SK-N-SH (cell line): ENCODE results near the gene BMPR1A. TPM values are rescaled to one million over a fixed set of nuclear protein-coding genes. Genes with fewer than 3 reads are reported as not detected.

Source experiments
- CTCF ChIA-PET: fragments of 300-600, 350-600 bp; formaldehyde crosslinking; extraction: SDS; loops from one replicate; lab custom pipeline; 2021; lab: Yijun Ruan, JAX
- POLR2A ChIA-PET: fragments of 350-600 bp; sonication (Branson Sonifier 250); formaldehyde crosslinking; extraction: SDS; loops from one replicate; lab custom pipeline; 2020; ENCODE audit warnings: antibody characterized with exemption, inconsistent platforms; lab: Yijun Ruan, JAX
- DNase-seq: peaks from one replicate; pipeline ENCODE4 v3.0.0; 2012
- H2AFZ ChIP-seq: fragments of 200-600 bp; sonication (generic); 2 replicates; pipeline ENCODE4 v1.8.1; 2016; ENCODE audit warnings: antibody characterized with exemption, mild to moderate bottlenecking, low read depth
- H3F3A ChIP-seq: fragments of 200-600 bp; sonication (generic); replicated peaks from 2 replicates; pipeline ENCODE3; 2016; ENCODE audit warnings: antibody characterized with exemption, mild to moderate bottlenecking; ENCODE audit not compliant: insufficient read depth
- H3K27ac ChIP-seq, 2 experiments: fragments of 200-500 bp in 1 of 2; fragments of 200-600 bp in 1 of 2; sonication (Bioruptor generic) in 1 of 2; sonication (generic), shearing (Covaris generic) in 1 of 2; 2 replicates each; pipeline versions ENCODE4 v1.5.1 to v1.6.1; 2014 to 2016; ENCODE audit warnings: low read depth in 2 of 2, inconsistent platforms in 1 of 2, low read length in 1 of 2, mild to moderate bottlenecking in 1 of 2, mixed read lengths in 1 of 2
- H3K27me3 ChIP-seq: fragments of 200-600 bp; sonication (generic), shearing (Covaris generic); 2 replicates; pipeline ENCODE4 v1.6.1; 2016; ENCODE audit warnings: mixed run types; ENCODE audit not compliant: insufficient read depth
- H3K36me3 ChIP-seq, 2 experiments: fragments of 200-500 bp in 1 of 2; fragments of 200-600 bp in 1 of 2; sonication (Bioruptor generic) in 1 of 2; sonication (generic) in 1 of 2; replicated peaks in 1 of 2; 2 replicates each; pipeline versions ENCODE3 to v1.5.1; 2014 to 2016; ENCODE audit warnings: low read length in 1 of 2, mild to moderate bottlenecking in 1 of 2; ENCODE audit not compliant: insufficient read depth in 2 of 2, control insufficient read depth in 1 of 2
- H3K4me1 ChIP-seq, 2 experiments: fragments of 200-500 bp in 1 of 2; fragments of 200-600 bp in 1 of 2; sonication (Bioruptor generic) in 1 of 2; sonication (generic), shearing (Covaris generic) in 1 of 2; 2 replicates each; pipeline versions ENCODE4 v1.5.1 to v1.6.1; 2014 to 2016; ENCODE audit warnings: low read depth in 1 of 2, low read length in 1 of 2, mixed run types in 1 of 2; ENCODE audit not compliant: insufficient read depth in 2 of 2, control insufficient read depth in 1 of 2
- H3K4me2 ChIP-seq: fragments of 200-600 bp; sonication (generic), shearing (Covaris generic); 2 replicates; pipeline ENCODE4 v1.6.1; 2017; ENCODE audit warnings: mixed run types
- H3K4me3 ChIP-seq, 2 experiments: fragments of 200-500 bp in 1 of 2; fragments of 200-600 bp in 1 of 2; sonication (Bioruptor generic) in 1 of 2; sonication (generic), shearing (Covaris generic) in 1 of 2; 2 replicates each; pipeline versions ENCODE4 v1.5.1 to v1.8.1; 2014 to 2016; ENCODE audit warnings: low read depth in 2 of 2, inconsistent platforms in 1 of 2, low read length in 1 of 2, mild to moderate bottlenecking in 1 of 2, mixed read lengths in 1 of 2, moderate library complexity in 1 of 2
- H3K79me2 ChIP-seq: fragments of 200-600 bp; sonication (generic); 2 replicates; pipeline ENCODE4 v1.8.1; 2017; ENCODE audit warnings: mild to moderate bottlenecking; ENCODE audit not compliant: insufficient read depth
- H3K9ac ChIP-seq: fragments of 200-600 bp; sonication (generic); 2 replicates; pipeline ENCODE4 v1.6.1; 2017; ENCODE audit warnings: mixed run types
- H3K9me2 ChIP-seq: fragments of 200-600 bp; sonication (generic); 2 replicates; pipeline ENCODE4 v1.6.1; 2017; ENCODE audit warnings: mixed run types
- H3K9me3 ChIP-seq: fragments of 200-600 bp; sonication (generic); 2 replicates; pipeline ENCODE4 v1.6.1; 2017; ENCODE audit warnings: mixed run types, mild to moderate bottlenecking, moderate library complexity
- H4K20me1 ChIP-seq: fragments of 200-600 bp; sonication (generic); 2 replicates; pipeline ENCODE4 v1.6.1; 2017; ENCODE audit warnings: mild to moderate bottlenecking, mixed run types; ENCODE audit not compliant: insufficient read depth
- ELF1 ChIP-seq: IDR thresholded peaks from 2 replicates; pipeline ENCODE4 v1.4.0; 2012
- EP300 ChIP-seq, 2 experiments: IDR thresholded peaks; 2 replicates each; pipeline versions ENCODE4 v1.4.0 to v1.6.1; 2012; ENCODE audit warnings: borderline replicate concordance in 1 of 2, low read depth in 1 of 2, low read length in 1 of 2
- EZH2phosphoT487 ChIP-seq: fragments of 200-600 bp; sonication (generic); IDR thresholded peaks from 2 replicates; pipeline ENCODE4 v1.6.1; 2017; ENCODE audit warnings: low read depth, mixed run types, mild to moderate bottlenecking, antibody characterized with exemption, moderate library complexity, borderline replicate concordance
- FOSL2 ChIP-seq: IDR thresholded peaks from 2 replicates; pipeline ENCODE4 v1.4.0; 2012; ENCODE audit warnings: low read depth, mild to moderate bottlenecking, moderate library complexity, borderline replicate concordance
- FOXM1 ChIP-seq: IDR thresholded peaks from 2 replicates; pipeline ENCODE4 v1.4.0; 2012; ENCODE audit warnings: low read depth, mild to moderate bottlenecking
- JUND ChIP-seq: IDR thresholded peaks from 2 replicates; pipeline ENCODE4 v1.4.0; 2012
- MAX ChIP-seq: IDR thresholded peaks from 2 replicates; pipeline ENCODE4 v1.4.0; 2012; ENCODE audit warnings: low read depth
- RAD21 ChIP-seq: IDR thresholded peaks from 2 replicates; pipeline ENCODE4 v1.6.1; 2012; ENCODE audit warnings: mild to moderate bottlenecking, low read length
- RCOR1 ChIP-seq: fragments of 150-350 bp; IDR thresholded peaks from 2 replicates; pipeline ENCODE4 v1.6.1; 2017; ENCODE audit warnings: antibody characterized with exemption, low read length
- RFX5 ChIP-seq: IDR thresholded peaks from 2 replicates; pipeline ENCODE4 v1.6.1; 2012; ENCODE audit warnings: mild to moderate bottlenecking, improper control_type of control experiment, low read length
- SIN3A ChIP-seq: IDR thresholded peaks from 2 replicates; pipeline ENCODE4 v1.6.1; 2012; ENCODE audit warnings: low read depth, mild to moderate bottlenecking, low read length, moderate library complexity, borderline replicate concordance
- SMC3 ChIP-seq: IDR thresholded peaks from 2 replicates; pipeline ENCODE4 v1.6.1; 2012; ENCODE audit warnings: low read depth, low read length, improper control_type of control experiment
- TAF1 ChIP-seq: IDR thresholded peaks from 2 replicates; pipeline ENCODE4 v1.6.1; 2012; ENCODE audit warnings: low read depth, mild to moderate bottlenecking, low read length, moderate library complexity, borderline replicate concordance
- YY1 ChIP-seq: IDR thresholded peaks from 2 replicates; pipeline ENCODE4 v1.4.0; 2012; ENCODE audit warnings: low read depth, mild to moderate bottlenecking
- WGBS: methylation state at CpG from one replicate; pipeline ENCODE4 v1.1.6; 2017; ENCODE audit warnings: low lambda C conversion rate; 5-methylcytosine and 5-hydroxymethylcytosine counted together
- polyA plus RNA-seq, 3 experiments: library from polyadenylated mRNA; depleted of rRNA; stranded (reverse); fragments of >200 nt; gene quantifications; 2 replicates each; pipeline ENCODE4 v1.2.3, GENCODE V29; 2012

BMPR1A gene
- polyA plus RNA-seq, 1 of the 3 experiments (the other 2 are of a cell fraction): 12.7 TPM

GRCh38 chr10:86855513-86855912 lies 99.1 kb downstream of the BMPR1A start:
- peaks cover 27% of the 10 kb centered on the region for H3F3A ChIP-seq
- H3K9me3 ChIP-seq: no peaks in the 10 kb centered on the region
- peaks cover 10% of the 10 kb centered on the region; the same call in 1 of the 2 replicates for H3K79me2 ChIP-seq
- H3K27ac ChIP-seq: no peak overlapping the region
- DNase-seq: no peak
- TF ChIP-seq YY1: no peak
- H4K20me1 ChIP-seq: no peaks in the 10 kb centered on the region
- H3K4me1 ChIP-seq: peaks cover 0 to 14% of the 10 kb centered on the region in 2 experiments; a peak in 1 of 4 replicates
- no peak overlapping the region for H3K9ac ChIP-seq
- H3K36me3 ChIP-seq: peaks cover 6 to 28% of the 10 kb centered on the region in 2 experiments
- CTCF ChIA-PET: interaction anchor here (0.9 kb wide), 1 partner anchor 162 kb away, joined by 4 read pairs; no protein-coding TSS in a partner anchor
- H3K4me3 ChIP-seq: no peak overlapping the region
- H3K27me3 ChIP-seq: no peaks in the 10 kb centered on the region
- POLR2A ChIA-PET: no interaction called here
- no peak overlapping the region for H2AFZ ChIP-seq
- 92% methylated on average over 1 of the region's 1 CpG for WGBS
- no peak overlapping the region for H3K4me2 ChIP-seq
- no peaks in the 10 kb centered on the region for H3K9me2 ChIP-seq

- Histone ChIP-seq H3K9me2 (no peaks in the 10 kb centered on the region), H3K4me2 (no peak overlapping the region), H4K20me1 (no peaks in the 10 kb centered on the region), H3K4me1 (peaks cover 0 to 14% of the 10 kb centered on the region in 2 experiments; a peak in 1 of 4 replicates), H3K79me2 (peaks cover 10% of the 10 kb centered on the region; the same call in 1 of the 2 replicates), H3K36me3 (peaks cover 6 to 23% of the 10 kb centered on the region in 2 experiments), H3K9me3 (no peaks in the 10 kb centered on the region), H3F3A (peaks cover 27% of the 10 kb centered on the region), H3K4me3 (no peak overlapping the region)
- CTCF ChIA-PET: no interaction called here
- POLR2A ChIA-PET: no interaction called here
- WGBS: 94% methylated on average over 7 of the region's 7 CpGs
- no peak for DNase-seq
- no peak for TF ChIP-seq RCOR1
- no peak for TF ChIP-seq EP300 (IDR thresholded peaks at IDR 0.05; ENCODE audit: borderline replicate concordance in 1 of 2, low read depth in 1 of 2, low read length in 1 of 2)
- no peak for TF ChIP-seq MAX
- no peak for TF ChIP-seq SIN3A
- TF ChIP-seq TAF1: no peak
- no peak for TF ChIP-seq RAD21
- TF ChIP-seq, all 33 proteins: peak for 0
- Histone ChIP-seq H3K27ac (peak overlapping the region in 1 of 2 experiments; percentile 57; a peak in 2 of 4 replicates), H3K27me3 (no peaks in the 10 kb centered on the region), H3K9ac (no peak overlapping the region), H2AFZ (no peak overlapping the region)
Observed at GRCh38 chr10:86856156-86856555, 99.7 kb downstream of the BMPR1A start.

GRCh38 chr10:86857128-86857721 lies 100.8 kb downstream of the BMPR1A start:
- Histone ChIP-seq H3K27me3 (no peaks in the 10 kb centered on the region), H3K36me3 (peaks cover 4 to 15% of the 10 kb centered on the region in 2 experiments), H4K20me1 (no peaks in the 10 kb centered on the region), H3K27ac (peak overlapping the region in 1 of 2 experiments; percentile 57; a peak in 2 of 4 replicates), H2AFZ (no peak overlapping the region), H3K9me2 (no peaks in the 10 kb centered on the region), H3K4me2 (no peak overlapping the region), H3F3A (peaks cover 27% of the 10 kb centered on the region), H3K4me3 (no peak overlapping the region), H3K79me2 (peaks cover 9% of the 10 kb centered on the region; the same call in 1 of the 2 replicates), H3K9ac (no peak overlapping the region), H3K4me1 (peaks cover 0 to 17% of the 10 kb centered on the region in 2 experiments; a peak in 1 of 4 replicates), H3K9me3 (no peaks in the 10 kb centered on the region)
- ChIA-PET POLR2A (no interaction called here), CTCF (no interaction called here)
- TF ChIP-seq EZH2phosphoT487 (no peak), FOSL2 (peak; percentile 58; the same call in 1 of the 2 replicates), MAX (no peak; the same call in 1 of the 2 replicates), EP300 (IDR thresholded peaks at IDR 0.05; ENCODE audit: borderline replicate concordance in 1 of 2, low read depth in 1 of 2, low read length in 1 of 2) (no peak), RFX5 (no peak), ELF1 (no peak), FOXM1 (no peak), RCOR1 (no peak), JUND (peak; percentile 44), SMC3 (no peak), SIN3A (no peak)
- DNase-seq: no peak
- 51% methylated on average over 3 of the region's 3 CpGs for WGBS
